Activated CD4-positive, alpha-beta T cell treated with anti-CD3 and anti-CD28 coated beads, Interleukin-2, Interleukin-4, amounts not matched to agents 100 ng/mL and 50 ng/mL, durations not matched to agents 16 hours and 8 hours (primary cell): ENCODE data around the gene FBXL17.
"Not testable (repeated sequence)": the region's sequence is repeated elsewhere in the genome, so short reads cannot be mapped to it uniquely, and the experiment has no call there.

Source experiments
- DNase-seq: peaks from one replicate; pipeline ENCODE4 v3.0.0-alpha.2; 2020; ENCODE audit warnings: low spot score

FBXL17 gene

DNA sequence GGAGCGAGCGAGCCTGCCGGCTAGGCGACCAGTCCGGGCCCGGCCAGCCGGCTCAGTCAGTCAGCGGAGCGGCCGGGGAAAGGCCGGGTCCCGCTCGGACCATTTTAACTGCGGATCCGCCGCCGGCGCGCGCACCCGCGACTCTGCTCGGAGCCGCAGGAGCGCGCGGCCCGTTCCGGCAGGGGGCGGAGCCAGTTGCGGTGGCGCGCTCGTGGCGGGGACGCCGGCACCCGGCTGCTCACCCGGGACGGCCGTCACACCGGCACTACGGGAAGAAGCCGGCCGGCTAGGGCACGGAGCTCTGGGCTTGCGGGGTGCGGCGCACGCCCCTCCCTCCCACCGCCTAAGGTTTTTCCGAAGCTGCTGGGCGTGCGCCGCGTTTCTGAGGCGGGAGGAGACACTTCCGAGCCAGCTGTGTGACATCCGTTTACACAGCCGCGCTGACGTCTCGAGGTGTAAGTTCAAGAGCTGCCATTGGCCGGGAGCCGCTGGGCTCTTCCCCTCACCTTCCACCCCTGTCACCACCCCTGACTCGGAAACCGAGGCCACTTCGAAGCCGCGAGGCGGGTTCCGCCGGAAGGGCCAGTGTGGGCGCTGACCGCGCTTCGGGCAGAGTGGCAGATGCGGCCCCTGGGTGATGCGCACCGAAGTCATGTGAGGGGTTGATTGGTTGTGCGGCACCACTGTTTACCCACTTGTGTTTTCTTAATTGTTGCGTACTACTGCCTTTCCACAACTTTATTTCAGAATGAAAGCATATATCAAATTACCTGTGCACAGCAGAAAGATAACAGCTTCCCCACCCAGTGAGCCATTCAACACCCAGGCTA is at the start of gene FBXL17:
TSS of gene FBXL17 (minus strand) at position 145 of the 830 bp plus-strand sequence.
- DNase-seq, result peak; percentile 92

DNA sequence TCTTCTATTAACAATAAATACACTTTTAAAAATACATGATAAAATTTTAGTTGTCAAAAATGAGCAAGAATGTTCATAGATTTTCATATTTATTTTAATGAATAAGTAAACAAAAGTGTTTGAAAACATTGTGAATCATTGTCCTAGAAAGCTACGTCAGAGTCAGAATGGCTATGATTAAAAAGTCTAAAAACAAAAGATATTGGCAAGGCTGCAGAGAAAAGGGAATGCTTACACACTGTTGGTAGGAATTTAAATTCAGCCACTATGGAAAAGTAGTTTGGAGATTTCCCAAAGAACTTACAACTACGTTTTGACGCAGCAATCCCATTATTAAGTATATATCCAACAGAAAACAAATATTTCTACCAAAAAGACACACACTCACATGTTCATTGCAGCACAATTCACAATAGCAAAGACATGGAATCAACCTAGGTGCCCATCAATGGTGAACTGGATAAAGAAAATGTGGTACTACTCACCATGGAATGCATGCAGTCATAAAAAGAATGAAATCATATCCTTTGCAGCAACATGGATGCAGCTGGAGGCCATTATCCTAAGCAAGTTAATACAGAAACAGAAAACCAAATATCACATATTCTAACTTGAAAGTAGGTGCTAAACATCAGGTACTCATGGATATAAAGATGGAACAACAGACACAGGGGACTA is 49.2 kb upstream of the FBXL17 start:
- DNase-seq, result no peak

DNA sequence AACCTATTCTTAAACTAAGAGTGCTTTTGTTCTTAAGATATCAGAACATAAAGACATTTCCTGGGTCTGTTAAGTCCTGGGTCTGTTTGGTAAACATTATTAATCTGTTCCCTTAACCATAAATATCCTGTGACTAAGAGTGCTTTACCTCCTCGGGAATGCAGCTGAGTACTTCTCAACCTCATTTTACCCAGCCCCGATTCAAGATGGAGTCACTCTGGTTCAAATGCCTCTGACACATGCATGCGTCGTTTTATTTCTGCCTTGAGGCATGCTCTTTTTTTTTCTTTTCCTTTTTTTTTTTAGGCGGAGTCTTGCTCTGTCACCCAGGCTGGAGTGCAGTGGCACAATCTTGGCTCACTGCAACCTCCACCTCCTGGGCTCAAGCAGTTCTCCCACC is 39.8 kb upstream of the FBXL17 start:
- DNase-seq, result no peak

DNA sequence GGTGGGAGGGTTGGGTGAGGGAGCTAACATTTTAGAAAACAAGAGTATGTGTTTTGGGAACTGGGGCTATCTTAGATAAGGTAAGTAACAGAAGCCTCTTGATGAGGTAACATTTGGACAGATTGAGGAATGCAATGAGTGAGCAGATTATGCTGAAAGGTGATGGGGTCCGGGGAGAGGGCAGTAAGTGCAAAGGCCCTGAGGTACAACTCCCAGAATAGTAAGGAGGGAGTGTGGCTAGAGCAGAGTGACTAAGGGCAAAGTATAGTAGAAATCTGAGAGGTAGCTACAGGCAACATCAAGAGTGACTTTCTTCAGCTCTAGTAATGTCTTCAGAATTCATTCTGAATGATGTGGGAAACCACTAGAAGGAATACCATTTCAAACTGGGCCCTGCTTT is 38.9 kb upstream of the FBXL17 start:
- DNase-seq, result no peak

DNA sequence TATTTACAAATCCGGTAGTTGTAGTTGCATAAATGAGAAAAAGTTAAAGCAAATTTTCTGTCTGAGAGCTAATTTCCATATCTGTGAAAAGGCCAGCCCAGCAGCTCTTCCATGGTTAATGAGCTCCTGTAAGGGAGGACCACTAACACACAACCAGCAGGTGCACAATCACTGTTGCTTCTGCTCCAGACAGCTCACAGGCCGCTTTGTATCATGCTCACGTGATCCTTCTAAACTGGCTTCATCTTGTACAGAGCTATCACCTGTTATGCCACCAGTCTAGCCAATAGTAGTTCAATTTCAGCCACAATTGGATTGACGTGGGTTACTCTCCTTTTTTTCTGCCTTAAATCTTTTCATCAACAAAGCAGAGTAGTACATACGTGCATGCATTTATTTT is 38.3 kb upstream of the FBXL17 start:
- DNase-seq, result no peak

DNA sequence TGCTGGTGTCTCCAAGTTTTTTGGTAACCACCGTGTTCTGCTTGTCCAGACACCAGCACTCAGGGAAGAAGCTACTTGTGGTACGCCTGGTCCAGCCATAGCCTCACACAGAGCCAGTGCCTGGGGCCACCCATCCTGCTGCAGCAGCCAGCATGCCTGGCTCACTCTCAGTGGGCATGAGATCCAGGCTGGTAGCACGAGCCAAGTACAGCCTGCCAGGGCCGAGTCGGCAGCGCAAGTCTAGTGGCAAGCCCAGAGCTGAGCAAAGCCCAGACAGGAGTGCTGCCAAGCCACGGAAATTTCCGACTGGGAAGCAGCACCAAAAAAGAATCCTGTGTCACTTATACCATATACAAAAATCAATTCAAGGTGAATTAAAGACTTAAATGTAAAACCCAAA is 36.3 kb upstream of the FBXL17 start:
- DNase-seq, result no peak

DNA sequence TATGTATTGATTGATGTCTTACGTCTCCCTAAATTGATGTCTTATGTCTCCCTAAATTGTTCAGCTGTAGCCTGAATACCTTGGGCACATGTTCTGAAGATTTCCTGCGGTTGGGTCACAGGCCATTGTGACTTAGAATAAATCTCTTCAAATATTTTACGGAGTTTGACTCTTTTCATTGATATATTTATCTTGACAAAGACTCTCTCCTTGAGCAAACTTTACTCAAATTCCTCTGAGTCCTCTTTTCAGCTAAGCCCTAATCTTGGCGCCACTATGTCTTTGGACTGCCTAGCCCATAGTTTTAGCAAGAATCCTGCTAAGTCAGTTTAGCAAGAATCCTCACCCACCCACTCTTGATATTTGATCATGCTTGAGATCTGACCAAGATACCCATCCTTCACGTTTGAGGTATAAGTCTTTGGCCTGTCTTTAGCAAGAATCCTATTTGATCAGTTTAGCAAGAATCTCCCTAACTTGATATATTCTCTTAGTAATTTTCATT is 35.3 kb upstream of the FBXL17 start:
- DNase-seq, result no peak

DNA sequence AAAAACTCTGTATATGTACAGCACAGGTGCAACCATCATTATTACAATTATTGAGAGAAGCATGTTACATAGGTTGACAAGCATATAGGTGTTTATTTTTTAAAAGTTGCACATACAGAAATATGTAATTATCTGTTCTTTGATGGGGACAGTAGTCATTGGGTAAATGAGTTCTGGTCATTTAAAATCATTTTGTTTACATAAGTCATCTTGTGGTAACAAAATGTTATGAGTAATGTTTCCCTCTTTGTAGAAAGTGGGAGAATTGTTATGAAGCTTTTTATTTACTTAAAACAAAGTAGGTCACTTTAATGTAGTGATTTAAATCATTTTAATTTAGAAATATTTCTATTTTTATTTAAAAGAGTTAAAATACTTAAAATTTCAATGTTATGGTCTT is 33.8 kb upstream of the FBXL17 start:
- no peak for DNase-seq

DNA sequence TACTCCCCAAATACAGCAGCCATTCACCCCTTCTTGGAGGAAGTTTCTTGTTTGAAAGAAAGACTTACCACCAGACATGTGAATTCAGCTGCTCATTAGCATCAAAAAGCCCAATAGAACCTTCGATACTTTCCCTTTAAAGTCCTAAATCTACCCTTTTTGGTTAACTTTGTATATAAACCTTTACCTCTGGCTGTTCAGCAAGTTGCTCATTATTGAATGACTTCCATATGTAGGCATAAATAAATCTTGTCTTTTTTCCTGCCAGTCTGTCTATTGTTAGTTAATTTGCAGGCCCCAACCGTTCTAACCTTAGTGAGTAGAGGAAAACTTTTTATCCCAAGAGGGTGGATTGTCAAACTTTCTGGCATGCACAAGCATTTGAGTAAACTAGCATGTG is 27.9 kb upstream of the FBXL17 start:
- DNase-seq, result no peak

DNA sequence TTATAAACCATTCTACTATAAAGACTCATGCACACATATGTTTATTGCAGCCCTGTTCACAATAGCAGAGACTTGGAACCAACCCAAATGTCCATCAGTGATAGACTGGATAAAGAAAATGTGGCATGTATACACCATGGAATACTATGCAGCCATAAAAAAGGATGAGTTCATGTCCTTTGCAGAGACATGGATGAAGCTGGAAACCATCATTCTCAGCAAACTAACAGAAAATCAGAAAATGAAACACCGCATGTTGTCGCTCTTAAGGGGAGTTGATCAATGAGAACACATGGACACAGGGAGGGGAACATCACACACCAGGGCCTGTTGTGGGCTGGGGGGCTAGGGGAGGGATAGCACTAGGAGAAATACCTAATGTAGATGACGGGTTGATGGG is 23.3 kb upstream of the FBXL17 start:
- not testable (repeated sequence) for DNase-seq

DNA sequence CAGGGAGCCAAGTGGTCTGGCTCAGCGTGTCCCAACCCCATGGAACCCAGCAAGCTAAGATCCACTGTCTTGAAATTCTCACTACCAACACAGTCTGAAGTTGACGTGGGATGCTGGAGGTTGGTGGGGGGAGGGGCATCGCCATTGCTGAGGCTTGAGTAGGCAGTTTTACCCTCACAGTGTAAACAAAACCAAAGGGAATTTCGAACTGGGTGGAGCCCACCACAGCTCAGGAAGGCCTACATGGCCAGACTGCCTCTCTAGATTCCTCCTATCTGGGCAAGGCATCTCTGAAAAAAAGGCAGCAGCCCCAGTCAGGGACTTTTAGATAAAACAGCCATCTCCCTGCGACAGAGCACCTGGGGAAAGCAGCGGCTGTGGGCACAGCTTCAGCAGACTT is 17.1 kb upstream of the FBXL17 start:
- no peak for DNase-seq

DNA sequence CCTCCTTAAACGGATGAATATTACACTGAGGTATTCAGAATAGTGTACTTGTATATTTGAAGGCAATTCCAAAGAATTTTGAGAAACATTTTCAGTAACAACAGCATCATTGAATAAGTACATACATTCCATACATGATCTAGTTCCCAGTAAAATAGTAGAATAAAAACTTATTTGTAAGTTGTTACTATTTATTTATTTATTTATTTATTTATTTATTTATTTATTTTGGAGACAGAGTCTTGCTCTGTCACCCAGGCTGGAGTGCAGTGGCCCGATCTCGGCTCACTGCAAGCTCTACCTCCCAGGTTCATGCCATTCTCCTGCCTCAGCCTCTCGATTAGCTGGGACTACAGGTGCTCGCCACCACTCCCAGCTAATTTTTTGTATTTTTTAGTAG is 14.9 kb upstream of the FBXL17 start:
- DNase-seq, result not testable (repeated sequence)

DNA sequence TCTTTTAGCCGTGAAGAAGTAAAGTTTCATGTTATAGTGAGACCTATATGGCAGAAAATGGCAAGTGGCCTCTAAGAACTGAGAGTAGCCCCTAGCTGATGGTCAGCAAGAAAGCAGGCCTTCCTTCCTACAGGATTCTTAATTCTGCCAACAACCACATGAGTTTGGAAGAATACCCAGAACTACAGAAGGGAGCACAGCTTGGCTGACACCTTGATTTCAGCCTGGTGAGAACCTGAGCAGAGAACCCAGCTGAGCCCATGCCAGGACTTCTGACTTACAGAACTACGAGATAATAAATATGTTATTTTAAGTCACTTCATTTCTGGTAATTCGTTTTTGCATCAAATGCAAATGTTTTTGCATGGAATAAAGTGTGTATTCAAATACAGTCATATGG is 5.9 kb upstream of the FBXL17 start:
- DNase-seq, result no peak

DNA sequence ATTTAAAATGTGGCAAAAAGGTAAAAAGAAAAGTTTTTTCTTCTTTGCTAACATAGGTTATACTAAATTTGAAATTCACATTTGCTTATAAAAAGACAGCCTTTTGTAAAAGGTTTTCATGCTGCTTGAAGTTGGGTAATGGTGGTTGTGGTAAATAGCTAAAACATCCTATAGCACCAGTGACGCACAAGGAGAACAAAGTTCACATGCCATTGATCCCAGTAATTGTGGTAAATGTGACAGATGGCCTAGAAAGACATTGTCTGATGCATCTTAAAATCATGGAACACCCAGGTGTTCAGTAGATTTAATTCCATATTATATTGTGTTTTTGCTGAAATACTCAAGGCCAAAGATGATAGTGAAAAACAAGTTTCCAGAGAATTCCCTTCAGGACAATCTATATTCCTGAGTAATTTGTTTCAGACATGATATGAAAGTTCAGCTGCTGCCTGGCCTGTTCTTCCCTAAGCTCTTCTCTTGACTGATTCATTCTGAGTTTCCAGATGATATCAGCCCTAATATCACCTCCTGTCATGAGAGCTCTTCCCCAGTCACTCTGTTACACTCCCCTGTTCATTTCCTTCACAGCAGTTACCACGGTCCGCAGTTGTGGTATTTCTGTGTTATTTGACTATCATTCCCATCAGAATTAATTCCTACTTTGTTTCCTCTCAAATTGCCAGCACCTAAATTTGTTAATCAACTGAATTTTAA is 4.6 kb upstream of the FBXL17 start:
- DNase-seq, result no peak

DNA sequence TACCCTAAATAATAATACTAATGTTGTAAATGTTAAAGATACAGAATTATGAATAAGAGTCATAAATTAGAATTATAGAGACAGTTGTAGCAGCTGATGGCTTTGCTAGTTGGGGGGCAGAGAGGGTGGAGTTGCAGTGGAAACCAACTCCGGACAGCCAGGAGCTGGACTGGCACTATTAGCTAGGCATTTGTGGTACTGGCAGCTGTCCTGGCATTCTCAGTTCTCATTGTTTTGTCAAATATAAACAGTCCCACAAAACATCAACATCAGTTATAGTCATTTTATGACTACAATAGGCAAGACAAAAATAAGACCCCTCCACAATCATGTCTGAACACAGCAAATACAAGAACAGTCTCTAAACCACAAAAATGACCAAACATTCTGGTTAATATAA is 2.8 kb upstream of the FBXL17 start:
- no peak for DNase-seq

DNA sequence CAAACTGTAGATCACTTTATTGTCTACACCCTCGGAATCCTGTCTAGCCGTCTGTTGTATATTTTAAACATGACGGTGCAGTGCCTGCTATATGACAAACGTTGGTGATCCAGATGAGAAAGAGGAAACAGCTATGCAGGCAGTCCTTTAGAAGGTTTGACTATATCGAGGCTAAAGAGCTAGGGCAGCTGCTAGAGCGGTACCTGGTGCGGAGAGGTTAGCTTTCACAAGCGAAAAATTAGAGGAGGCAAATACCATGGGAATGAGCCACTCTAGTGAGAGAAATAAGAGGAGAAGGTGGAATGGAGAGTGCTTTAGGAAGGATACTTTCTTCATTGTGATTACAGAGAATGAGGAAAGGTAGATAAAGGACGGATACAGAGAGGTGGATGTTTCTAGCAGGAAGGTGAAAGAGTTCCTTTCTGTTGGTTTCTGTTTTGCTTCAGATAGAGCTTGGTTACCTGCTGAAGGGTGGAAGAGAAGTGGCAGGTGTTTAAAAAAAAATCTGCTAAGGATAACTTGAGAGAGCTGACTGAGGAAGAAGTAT is 959 bp upstream of the FBXL17 start:
- peak; percentile 9 for DNase-seq

DNA sequence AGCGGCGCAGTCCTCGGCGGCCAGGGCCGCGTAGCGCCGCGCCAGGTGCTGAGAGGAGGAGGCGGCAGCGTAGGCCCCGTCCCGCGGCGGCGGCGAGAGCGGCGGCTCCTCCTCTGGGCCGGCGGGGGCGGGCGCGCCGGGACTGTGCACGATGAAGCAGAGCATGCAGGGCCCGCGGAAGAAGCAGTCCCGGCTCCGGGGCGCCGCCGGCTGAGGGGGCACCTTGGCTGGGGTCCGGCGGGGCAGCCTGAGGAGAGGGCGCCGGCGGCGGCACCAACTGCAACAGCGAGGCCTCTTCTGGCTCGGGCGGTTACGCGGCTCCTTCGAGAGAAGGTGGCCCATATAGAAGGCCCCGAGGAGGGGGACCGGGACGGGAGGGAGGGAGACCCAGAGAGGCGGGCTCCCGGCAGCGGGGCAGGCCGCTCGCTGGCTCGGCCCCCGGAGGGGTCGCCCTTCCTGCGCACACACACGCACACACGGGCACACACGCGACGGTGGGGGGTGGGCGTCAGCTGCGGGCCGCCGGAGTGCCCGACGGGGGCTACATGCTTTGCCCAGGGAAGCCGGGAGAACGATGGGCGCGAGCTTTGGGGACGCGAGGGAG is 446 bp downstream of the FBXL17 start:
- peak; percentile 64 for DNase-seq

DNA sequence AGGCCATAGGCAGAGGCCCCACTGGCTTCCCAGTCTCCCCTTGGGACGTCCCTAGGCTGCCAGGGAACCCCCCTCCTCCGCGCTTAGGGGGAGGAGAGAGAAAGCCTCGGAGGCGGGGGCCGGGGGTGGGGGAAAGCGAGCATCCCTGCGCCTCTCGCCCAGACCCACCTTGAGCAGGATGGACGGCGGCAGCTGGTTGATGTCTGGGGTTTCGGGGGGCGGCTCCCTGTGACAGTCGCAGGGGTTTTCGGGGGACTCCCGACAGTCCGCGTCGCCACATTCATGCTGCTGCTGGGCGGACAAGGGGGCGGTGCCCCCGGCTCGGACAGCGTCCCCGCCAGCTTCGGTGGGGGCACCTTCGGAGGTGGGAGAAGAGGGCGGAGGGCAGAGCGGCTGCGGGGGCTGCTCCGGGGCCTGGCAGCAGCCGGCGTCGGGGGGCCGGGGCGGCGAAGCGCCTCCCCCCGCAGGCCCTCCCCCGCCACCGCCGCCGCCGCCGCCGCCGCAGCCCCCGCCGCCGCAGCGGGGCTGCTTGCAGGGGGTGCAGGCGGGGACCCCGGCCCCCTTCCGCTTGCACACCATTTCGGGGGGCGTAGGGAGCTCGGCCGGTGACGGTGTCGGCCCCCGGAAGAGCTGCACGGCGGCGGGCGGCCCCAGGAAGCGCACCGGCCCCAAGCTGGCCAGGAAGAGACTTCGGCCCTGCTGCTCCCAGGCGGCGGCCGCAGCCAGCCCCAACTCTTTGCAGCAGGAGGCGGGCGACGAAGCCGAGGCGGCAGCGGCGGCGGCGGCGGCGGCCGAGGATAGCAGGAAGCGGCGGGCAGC is 1.2 kb downstream of the FBXL17 start:
- peak; percentile 15 for DNase-seq

DNA sequence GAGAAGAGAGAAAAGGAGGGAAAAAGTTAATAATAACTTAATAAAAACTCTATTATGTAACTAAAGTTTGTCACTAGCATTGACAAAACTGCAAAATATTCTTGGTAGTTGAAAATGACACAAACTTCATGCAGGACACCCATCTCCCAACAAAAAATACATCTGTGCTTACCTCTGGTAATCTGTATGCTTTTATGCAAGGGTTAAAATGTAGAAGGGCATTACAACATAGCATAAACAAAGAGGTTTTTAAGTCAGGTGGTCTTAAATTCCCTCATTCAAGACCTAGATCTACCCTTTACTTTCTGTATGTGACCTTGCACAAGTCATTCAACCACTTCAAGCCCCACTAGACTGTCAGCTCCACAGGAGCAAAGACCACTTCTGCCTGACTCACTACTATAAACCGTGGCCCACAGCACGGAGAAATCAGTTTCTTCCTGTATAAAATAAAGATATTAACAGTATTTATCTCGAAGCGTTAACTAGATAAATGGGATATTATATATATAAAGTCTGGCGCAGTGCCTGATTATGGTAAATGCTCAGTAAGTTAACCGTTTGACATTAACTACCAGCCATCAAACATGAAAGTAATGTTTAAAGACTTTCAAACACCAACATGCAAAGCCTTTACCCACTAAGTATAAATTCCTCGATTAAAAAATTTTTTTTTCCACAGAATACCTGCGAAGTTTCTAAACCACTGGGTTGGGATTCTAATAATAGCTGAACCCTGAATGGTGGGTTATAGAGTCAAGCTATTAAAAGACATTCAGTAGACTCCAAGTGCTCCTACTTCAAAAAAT is 2.0 kb downstream of the FBXL17 start:
- no peak for DNase-seq

DNA sequence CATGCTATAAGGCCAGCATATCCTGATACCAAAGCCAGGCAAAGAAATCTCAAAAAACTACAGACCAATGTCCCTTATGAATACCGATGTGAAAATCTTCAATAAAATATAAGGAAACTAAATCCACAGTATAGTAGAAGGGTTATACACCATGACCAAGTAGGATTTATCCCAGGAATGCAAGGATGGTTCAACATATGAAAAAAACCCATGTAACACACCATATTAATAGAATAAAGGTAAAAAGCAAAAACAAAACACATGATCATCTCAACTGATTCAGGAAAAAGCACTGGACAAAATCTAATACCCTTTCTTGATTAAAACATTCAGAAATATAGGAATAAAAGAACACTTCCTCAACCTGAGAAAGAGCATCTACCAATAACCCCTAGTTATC is 6.1 kb downstream of the FBXL17 start:
- no peak for DNase-seq
